Midbrain (tissue), 1 donor: ENCODE data around the gene MYL9.
A peak's percentile ranks its signal among the peaks of the same experiment; 100 is the strongest.

ENCODE experiments used
- DNase-seq: peaks from one replicate; lab custom pipeline; 2025; lab: John Stamatoyannopoulos, UW

MYL9 gene

GRCh38 chr20:36584018-36584481 is 42.7 kb downstream of the MYL9 start:
- no peak for DNase-seq

- no peak for DNase-seq
These were observed 44.2 kb downstream of the MYL9 start for GRCh38 chr20:36585410-36586125.

DNA sequence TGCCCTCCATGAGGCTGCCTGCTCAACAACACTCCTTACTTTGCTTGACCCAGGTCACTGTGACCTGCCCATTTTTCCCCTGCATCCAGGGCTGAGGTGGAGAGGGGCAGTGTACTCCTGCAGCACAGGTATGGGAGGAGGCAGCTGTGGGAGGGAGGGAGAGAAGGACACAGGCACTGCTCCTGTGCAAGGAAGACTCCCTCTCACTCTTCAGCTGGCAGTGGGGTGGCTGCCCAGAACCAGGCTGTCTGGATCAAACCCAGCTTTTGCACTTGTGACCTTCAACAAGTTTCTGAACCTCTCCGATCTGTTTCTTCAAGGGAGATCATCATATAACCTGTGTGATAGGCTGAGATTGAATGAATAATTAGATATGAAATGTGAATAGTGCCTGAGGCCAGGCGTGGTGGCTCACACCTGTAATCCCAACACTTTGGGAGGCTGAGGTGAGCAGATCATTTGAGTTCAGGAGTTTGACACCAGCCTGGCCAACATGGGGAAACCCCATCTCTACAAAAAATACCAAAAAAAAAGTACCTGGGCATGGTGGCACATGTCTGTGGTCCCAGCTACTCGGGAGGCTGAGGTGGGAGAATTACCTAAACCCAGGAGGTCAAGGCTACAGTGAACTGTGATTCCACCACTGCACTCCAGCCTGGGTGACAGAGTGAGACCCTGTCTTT is 46.2 kb downstream of the MYL9 start:
- DNase-seq = no peak

- DNase-seq = no peak
These were observed 50.0 kb downstream of the MYL9 start for GRCh38 chr20:36591281-36591680.

- DNase-seq = peak; percentile 46
These were observed 50.7 kb downstream of the MYL9 start for GRCh38 chr20:36591854-36592641.

GRCh38 chr20:36593347-36593929 is 52.1 kb downstream of the MYL9 start:
- no peak for DNase-seq

- no peak for DNase-seq
These were observed 58.6 kb downstream of the MYL9 start for GRCh38 chr20:36599912-36600345.
